KOPT-K1 (cell line): Measurements from ENCODE around the gene NKAPL.

ENCODE experiments used
- H3K27ac ChIP-seq: fragments of 200-600 bp; sonication (generic); 2 replicates; pipeline ENCODE4 v1.5.1; 2016; ENCODE audit warnings: antibody characterized with exemption, mild to moderate bottlenecking, low read depth, low read length; ENCODE audit not compliant: poor library complexity, severe bottlenecking
- H3K36me3 ChIP-seq: fragments of 200-600 bp; sonication (generic); 2 replicates; pipeline ENCODE4 v1.5.1; 2017; ENCODE audit warnings: antibody characterized with exemption, mild to moderate bottlenecking, low read length, moderate library complexity; ENCODE audit not compliant: insufficient read depth
- H3K9me3 ChIP-seq: fragments of 200-600 bp; sonication (generic); 2 replicates; pipeline ENCODE4 v1.5.1; 2017; ENCODE audit warnings: antibody characterized with exemption, low read length, mild to moderate bottlenecking; ENCODE audit not compliant: insufficient read depth, poor library complexity, severe bottlenecking

Gene NKAPL

DNA sequence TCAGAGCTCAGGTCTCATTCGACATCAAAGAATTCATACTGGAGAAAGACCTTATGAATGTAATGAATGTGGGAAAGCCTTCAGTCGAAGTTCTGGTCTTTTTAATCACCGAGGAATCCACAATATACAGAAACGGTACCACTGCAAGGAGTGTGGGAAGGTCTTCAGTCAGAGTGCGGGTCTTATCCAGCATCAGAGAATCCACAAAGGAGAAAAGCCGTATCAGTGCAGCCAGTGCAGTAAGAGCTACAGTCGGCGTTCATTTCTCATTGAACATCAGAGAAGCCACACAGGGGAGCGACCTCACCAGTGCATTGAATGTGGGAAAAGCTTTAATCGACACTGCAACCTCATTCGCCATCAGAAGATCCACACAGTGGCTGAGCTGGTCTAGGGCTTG lies 26.3 kb upstream of the NKAPL start:
- Histone ChIP-seq H3K27ac (no peak overlapping the region), H3K9me3 (peaks cover 10% of the 10 kb centered on the region), H3K36me3 (no peaks in the 10 kb centered on the region)

DNA sequence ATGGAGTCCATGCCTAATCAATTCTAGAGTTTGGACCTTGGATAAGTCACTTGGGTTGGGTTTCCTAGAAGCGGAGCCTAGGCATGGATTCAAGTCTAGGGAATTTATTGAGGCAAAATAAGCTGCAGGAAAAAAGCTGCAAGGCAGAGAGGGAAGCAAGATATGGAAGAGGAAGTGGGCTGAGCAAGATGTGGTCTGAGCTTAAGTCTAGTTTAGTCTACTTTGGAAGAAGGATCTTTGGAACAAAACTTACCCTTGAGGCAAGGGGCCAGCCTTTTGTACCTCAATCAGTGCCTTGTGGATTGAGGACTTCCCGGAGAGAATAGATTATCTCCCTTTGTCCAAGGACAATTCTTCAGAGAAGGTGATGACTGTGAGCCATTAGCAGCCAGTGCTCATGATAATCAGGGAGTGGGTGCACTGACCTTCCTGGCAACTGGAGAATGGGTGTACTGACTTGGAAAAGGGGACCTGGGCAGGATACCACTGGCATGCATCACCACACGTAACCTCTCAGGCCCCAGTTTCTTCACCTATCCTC lies 23.1 kb upstream of the NKAPL start:
- no peak overlapping the region for H3K27ac ChIP-seq

DNA sequence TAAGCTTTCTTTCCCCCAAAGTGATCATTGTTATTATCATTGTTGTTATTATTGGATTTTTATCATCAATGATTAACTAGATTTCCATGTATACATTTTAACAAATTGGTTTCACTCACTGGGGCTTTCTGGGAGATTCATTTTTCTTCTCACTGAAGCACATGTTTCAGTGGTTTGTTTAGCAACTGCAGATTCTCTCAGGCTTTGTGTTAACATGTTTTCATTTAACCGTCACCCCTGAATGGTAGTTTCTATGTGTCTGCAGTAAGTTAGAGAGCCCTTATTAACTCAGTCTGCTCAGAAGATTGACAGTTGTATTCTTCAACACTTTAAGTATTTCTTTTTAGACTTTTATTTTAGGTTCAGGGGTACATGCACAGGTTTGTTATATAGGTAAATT lies 19.5 kb upstream of the NKAPL start:
- H3K27ac ChIP-seq = no peak overlapping the region
- no peaks in the 10 kb centered on the region for H3K9me3 ChIP-seq
- peaks cover 11% of the 10 kb centered on the region for H3K36me3 ChIP-seq

More for the DNA sequence above, 23.1 kb upstream of the NKAPL start:
- peaks cover 10% of the 10 kb centered on the region for H3K9me3 ChIP-seq
- H3K36me3 ChIP-seq = no peaks in the 10 kb centered on the region

- H3K9me3 ChIP-seq = no peaks in the 10 kb centered on the region
- H3K27ac ChIP-seq = no peak overlapping the region
- H3K36me3 ChIP-seq = peaks cover 20% of the 10 kb centered on the region
These were observed 18.6 kb upstream of the NKAPL start for GRCh38 chr6:28240471-28240870.

- Histone ChIP-seq H3K27ac (no peak overlapping the region), H3K36me3 (peaks cover 55% of the 10 kb centered on the region), H3K9me3 (no peaks in the 10 kb centered on the region)
These were observed 15.2 kb upstream of the NKAPL start for GRCh38 chr6:28243946-28244345.

GRCh38 chr6:28245206-28245941 lies 13.7 kb upstream of the NKAPL start:
- peaks cover 60% of the 10 kb centered on the region for H3K36me3 ChIP-seq
- no peaks in the 10 kb centered on the region for H3K9me3 ChIP-seq
- no peak overlapping the region for H3K27ac ChIP-seq

GRCh38 chr6:28248916-28249315 lies 10.2 kb upstream of the NKAPL start:
- H3K36me3 ChIP-seq = peaks cover 56% of the 10 kb centered on the region
- no peak overlapping the region for H3K27ac ChIP-seq
- no peaks in the 10 kb centered on the region for H3K9me3 ChIP-seq

- peaks cover 38% of the 10 kb centered on the region for H3K36me3 ChIP-seq
- no peaks in the 10 kb centered on the region for H3K9me3 ChIP-seq
- H3K27ac ChIP-seq = no peak overlapping the region
These were observed 8.3 kb upstream of the NKAPL start for GRCh38 chr6:28250747-28251146.

- Histone ChIP-seq H3K27ac (peak overlapping the region; percentile 70), H3K9me3 (no peaks in the 10 kb centered on the region), H3K36me3 (peaks cover 29% of the 10 kb centered on the region)
These were observed 7.5 kb upstream of the NKAPL start for GRCh38 chr6:28251661-28252008.

- no peaks in the 10 kb centered on the region for H3K9me3 ChIP-seq
- peaks cover 22% of the 10 kb centered on the region for H3K36me3 ChIP-seq
- H3K27ac ChIP-seq = peak within 1 kb of the TSS; percentile 70
These were observed 6.8 kb upstream of the NKAPL start, which contains the start of gene ZKSCAN4 for GRCh38 chr6:28252009-28252975. Gene ZKSCAN4 (minus strand): TSS chr6:28252269. CDS start chr6:28251980, 289 bp downstream.

- H3K9me3 ChIP-seq = no peaks in the 10 kb centered on the region
- 0 out of 2 replicates have a peak, but pooled peaks cover 5% of the 10 kb centered on the region for H3K36me3 ChIP-seq
- no peak overlapping the region for H3K27ac ChIP-seq
These were observed 5.0 kb upstream of the NKAPL start for GRCh38 chr6:28254121-28254519.

DNA sequence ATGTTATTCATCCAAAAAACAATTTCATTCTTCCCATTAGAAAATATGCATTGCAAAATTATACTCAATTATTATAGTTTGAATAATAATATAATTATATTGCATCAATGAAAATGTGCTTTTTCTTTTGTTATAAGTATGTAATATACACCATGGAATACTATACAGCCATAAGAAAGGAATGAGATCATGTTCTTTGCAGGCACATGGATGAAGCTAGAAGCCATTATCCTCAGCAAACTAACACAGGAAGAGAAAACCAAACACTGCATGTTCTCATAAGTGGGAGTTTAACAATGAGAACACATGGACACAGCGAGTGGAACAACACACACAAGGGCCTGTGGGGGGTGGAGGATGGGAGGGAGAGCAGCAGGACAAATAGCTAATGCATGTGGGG lies 2.1 kb upstream of the NKAPL start:
- Histone ChIP-seq H3K27ac (no peak overlapping the region), H3K36me3 (no peaks in the 10 kb centered on the region), H3K9me3 (no peaks in the 10 kb centered on the region)

DNA sequence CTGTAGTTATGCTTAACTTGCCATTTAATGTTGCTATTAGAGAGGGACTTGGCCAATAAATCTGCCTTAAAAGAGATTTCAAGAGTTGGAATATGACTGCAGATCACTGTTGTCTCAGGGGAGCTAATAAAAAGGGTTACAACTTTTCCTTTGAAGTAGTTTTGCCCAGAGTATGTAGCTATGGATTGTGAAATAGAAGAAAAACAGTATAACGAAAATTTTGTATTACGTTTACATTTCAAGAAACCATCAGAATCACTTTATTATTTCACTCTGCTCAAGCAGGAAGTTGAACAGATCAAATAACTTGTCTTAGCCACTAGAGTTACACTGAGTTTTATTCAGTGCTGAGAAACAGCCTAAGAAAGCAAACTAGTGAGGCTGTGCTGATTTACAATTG lies 4.8 kb downstream of the NKAPL start:
- H3K36me3 ChIP-seq = no peaks in the 10 kb centered on the region
- no peak overlapping the region for H3K27ac ChIP-seq
- H3K9me3 ChIP-seq = no peaks in the 10 kb centered on the region

DNA sequence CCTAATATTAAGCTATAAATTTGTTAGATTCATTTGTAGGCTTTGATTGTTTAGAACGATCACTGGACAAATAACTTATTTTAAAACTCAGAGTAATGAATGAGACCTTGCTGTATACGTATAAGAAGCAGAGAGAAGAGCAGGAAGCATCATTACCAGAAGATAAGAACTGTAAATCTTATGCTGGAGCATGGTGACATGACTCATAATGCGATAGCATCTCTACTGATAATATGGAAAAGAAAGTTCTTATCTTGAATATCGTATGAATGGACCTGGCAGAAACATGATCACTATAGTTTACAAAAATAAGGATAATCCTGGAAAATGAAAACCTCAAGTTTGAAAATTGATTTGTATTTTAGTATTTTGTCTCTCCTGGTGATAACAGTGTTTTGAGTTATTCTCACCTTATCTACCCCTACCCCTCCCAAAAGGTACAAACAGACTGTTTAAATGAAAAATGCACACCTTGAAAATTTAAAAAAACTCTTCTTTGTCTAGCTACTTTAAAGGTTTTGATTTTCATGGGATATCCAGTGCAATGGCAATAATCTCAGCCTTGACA lies 5.8 kb downstream of the NKAPL start:
- H3K27ac ChIP-seq = no peak overlapping the region

DNA sequence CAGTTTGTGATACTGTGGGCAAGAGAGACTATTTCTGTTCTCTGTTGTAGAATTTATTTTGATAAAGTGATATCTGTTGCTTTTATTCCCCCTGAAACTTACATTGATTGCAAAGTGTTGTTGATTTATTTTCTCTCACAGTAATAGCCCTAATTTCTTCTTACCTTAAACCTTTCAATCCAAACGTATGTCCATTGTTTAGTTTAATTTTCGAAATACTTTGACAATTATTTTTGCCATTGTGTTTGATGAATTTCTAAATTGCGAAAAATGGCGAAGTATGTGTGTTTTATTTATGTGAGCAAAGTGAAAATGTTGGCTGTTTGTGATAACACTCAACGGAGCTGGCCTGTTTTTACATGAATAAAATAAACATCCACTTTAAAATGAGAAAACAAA lies 7.5 kb downstream of the NKAPL start:
- no peaks in the 10 kb centered on the region for H3K9me3 ChIP-seq
- H3K27ac ChIP-seq = peak overlapping the region; percentile 77

More for the DNA sequence above, 5.8 kb downstream of the NKAPL start:
- no peaks in the 10 kb centered on the region for H3K36me3 ChIP-seq
- H3K9me3 ChIP-seq = no peaks in the 10 kb centered on the region

More for the DNA sequence above, 7.5 kb downstream of the NKAPL start:
- no peaks in the 10 kb centered on the region for H3K36me3 ChIP-seq
